ENCODE results near the gene NDUFB10. TPM values are rescaled to one million over a fixed set of nuclear protein-coding genes. Genes with fewer than 3 reads are reported as not detected.

The NDUFB10 gene
- total and polyA plus RNA-seq, 2 experiments from 2014 or later = 244 to 495 TPM

- TF ChIP-seq ZNF462 (CRISPR knock-in tag; IDR thresholded peaks at IDR 0.05) (no peak), NANOG (IDR thresholded peaks at IDR 0.05; ENCODE audit: borderline replicate concordance) (no peak), REST (IDR thresholded peaks at IDR 0.05; ENCODE audit: unreplicated experiment) (no peak), EZH2 (IDR thresholded peaks at IDR 0.05; ENCODE audit: low read depth, unreplicated experiment) (no peak)
Observed at GRCh38 chr16:1992704-1993317, 33.5 kb downstream of the NDUFB10 start (continued).

- H3K9me2 ChIP-seq (ENCODE audit: insufficient read depth) = no peaks in the 10 kb centered on the region
- peaks cover 16% of the 10 kb centered on the region for H3F3A ChIP-seq (replicated peaks; ENCODE audit: low read depth)
- peaks cover 4% of the 10 kb centered on the region; the same call in 1 of the 2 replicates for H3K79me2 ChIP-seq (replicated peaks; ENCODE audit: insufficient read depth)
- peak overlapping the region; percentile 68 for H3K4me3 Mint-ChIP-seq
- H4K20me1 ChIP-seq (replicated peaks; ENCODE audit: insufficient read depth) = no peaks in the 10 kb centered on the region; the same call in 1 of the 2 replicates
- no peak overlapping the region for H3K27ac ChIP-seq (ENCODE audit: low read depth)
- H3K36me3 Mint-ChIP-seq (ENCODE audit: low read depth) = peaks cover 16% of the 10 kb centered on the region
- H3K36me3 ChIP-seq (ENCODE audit: insufficient read depth) = no peaks in the 10 kb centered on the region; the same call in 1 of the 2 replicates
- no peak overlapping the region for H3K27ac Mint-ChIP-seq
- H3K4me3 ChIP-seq = 0 out of 2 replicates have a peak overlapping the region, but pooled peaks have one; percentile 69
- no peak for TF ChIP-seq JUNB (IDR thresholded peaks at IDR 0.05; ENCODE audit: unreplicated experiment)
- no peak for TF ChIP-seq CREB1 (CRISPR knock-in tag; IDR thresholded peaks at IDR 0.05; ENCODE audit: low read depth)
- TF ChIP-seq CTCF (conservative IDR thresholded peaks at IDR 0.05; ENCODE audit: low read depth in 2 of 2) = no peak
- no peak for TF ChIP-seq ETS1 (IDR thresholded peaks at IDR 0.05)
- TF ChIP-seq ZNF331 (CRISPR knock-in tag; IDR thresholded peaks at IDR 0.05; ENCODE audit: low read depth) = no peak
- H2AFZ ChIP-seq = no peak overlapping the region
- peak overlapping the region; percentile 88; the same call in 1 of the 2 replicates for H3K4me2 ChIP-seq
- H3K9me3 Mint-ChIP-seq = no peaks in the 10 kb centered on the region
- H3K27me3 ChIP-seq (ENCODE audit: insufficient read depth) = peaks cover 23% of the 10 kb centered on the region
- peaks cover 7% of the 10 kb centered on the region; the same call in 1 of the 2 replicates for H3K4me1 ChIP-seq (ENCODE audit: insufficient read depth)
- peaks cover 12% of the 10 kb centered on the region for H3K4me1 Mint-ChIP-seq
- ATAC-seq = no peak
- peaks cover 23% of the 10 kb centered on the region for H3K27me3 Mint-ChIP-seq (ENCODE audit: insufficient read depth, low read depth, poor library complexity)
- no peak for DNase-seq (ENCODE audit: low spot score)
Observed at GRCh38 chr16:1993731-1994131, 34.4 kb downstream of the NDUFB10 start.
